NCI-H128 (cell line): Measurements from ENCODE around the gene ZNF619.

Experiments
- DNase-seq: peaks from one replicate; lab custom pipeline; 2025; ENCODE audit not compliant: unreplicated experiment; lab: John Stamatoyannopoulos, UW

The ZNF619 gene

DNA sequence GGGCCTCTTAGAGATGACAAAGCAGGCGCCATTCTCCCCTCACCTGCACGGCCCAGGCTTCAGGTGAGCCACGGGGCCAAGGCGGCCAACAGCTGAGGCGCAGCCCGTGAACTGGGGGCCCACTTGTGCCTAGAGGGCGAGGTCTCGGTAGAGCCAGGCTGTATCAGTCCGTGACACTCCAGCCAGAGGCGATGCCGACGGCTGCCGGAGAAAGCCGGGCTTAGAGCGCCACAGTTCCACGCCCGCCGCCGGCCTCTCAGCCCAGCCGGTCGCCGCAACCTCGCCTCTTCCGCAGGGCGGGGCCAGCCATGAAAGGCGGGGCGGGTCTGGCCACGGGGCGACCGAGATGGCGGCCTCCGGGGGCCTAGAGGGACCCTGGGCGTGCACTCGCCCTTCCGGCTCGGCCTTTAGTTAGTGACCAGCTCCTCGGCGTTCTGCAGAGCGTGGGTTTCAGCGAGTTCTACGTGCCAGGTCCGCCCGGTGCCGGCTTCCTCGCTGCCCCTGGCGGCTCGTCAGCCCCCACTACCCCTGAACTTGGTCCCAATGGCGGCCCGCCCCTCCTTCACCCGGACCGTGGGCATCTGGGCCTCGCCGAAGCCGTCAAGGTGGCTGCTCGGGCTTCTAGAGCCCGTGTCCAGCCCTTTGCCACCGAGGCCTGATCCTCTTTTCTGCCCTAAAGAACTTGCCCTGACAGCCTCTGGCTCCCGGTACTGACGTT is 47.8 kb downstream of the ZNF619 start, which contains the start of gene ZNF621:
Gene ZNF621 (plus strand): TSS at position 393 of the 718 bp plus-strand sequence. CDS start 881 bp downstream, outside the sequence.
- DNase-seq: peak; percentile 56

DNA sequence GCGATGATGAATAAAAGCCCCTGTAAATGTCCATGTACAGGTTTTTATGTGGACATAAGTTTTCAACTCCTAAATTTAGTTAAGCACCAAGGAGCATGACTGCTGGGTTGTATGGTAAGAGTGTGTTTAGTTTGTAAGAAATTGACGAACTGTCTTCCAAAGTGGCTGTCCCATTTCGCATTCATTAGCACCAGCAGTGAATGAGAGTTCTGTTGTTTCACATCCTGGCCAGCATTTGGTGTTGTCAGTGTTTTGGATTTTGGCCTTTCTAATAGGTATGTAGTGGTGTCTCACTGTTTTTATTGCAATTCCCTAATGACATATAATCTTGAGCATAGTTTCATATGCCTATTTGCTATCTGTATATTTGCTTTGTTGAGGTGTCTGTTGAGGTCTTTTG is 51.5 kb downstream of the ZNF619 start:
- DNase-seq: no peak

- no peak for DNase-seq
Measured at GRCh38 chr3:40532252-40532651, 55.3 kb downstream of the ZNF619 start.

DNA sequence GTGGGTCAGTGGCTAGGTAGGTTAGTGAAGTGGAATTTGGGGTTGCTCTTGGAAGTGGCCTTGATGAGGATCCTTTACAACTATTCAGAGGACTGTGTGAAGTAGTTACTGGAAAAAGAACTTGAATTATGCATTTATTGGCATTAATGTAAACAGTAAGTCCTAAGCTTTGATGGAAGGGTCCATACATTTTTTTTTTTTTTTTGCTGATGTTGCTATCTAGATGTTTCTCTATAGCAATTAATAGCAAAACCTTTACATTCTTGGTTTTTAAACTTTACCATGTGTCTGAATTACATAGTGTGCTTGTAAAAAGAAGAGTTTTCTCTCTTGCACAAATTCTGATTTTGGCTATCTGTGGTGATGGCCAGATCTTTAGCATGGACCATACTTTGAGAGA is 57.4 kb downstream of the ZNF619 start:
- DNase-seq: no peak
